ENCODE measurements around the gene STX2.
A peak's percentile ranks its signal among the peaks of the same experiment; 100 is the strongest.
"Not testable (repeated sequence)": the region's sequence is repeated elsewhere in the genome, so short reads cannot be mapped to it uniquely, and the experiment has no call there.

STX2 gene

GRCh38 chr12:130838951-130839769, at the start of gene STX2:
Gene STX2 (minus strand): TSS chr12:130839250. CDS start chr12:130839099, 151 bp downstream.
- DNase-seq, result peak; percentile 87

- DNase-seq, result not testable (repeated sequence)
Measured at GRCh38 chr12:130887190-130887589, 48.1 kb upstream of the STX2 start.

GRCh38 chr12:130881548-130881947, 42.5 kb upstream of the STX2 start:
- DNase-seq, result no peak

- no peak for DNase-seq
Measured at GRCh38 chr12:130881046-130881445, 42.0 kb upstream of the STX2 start.

- peak; percentile 16 for DNase-seq
Measured at GRCh38 chr12:130880411-130880885, 41.4 kb upstream of the STX2 start.

GRCh38 chr12:130879781-130880389, 40.8 kb upstream of the STX2 start:
- DNase-seq, result no peak

GRCh38 chr12:130879212-130879686, 40.2 kb upstream of the STX2 start:
- peak; percentile 30 for DNase-seq

GRCh38 chr12:130878193-130879185, 39.4 kb upstream of the STX2 start:
- peak; percentile 31 for DNase-seq

GRCh38 chr12:130877333-130877732, 38.3 kb upstream of the STX2 start:
- no peak for DNase-seq

- peak; percentile 29 for DNase-seq
Measured at GRCh38 chr12:130876758-130877157, 37.7 kb upstream of the STX2 start.

- DNase-seq, result no peak
Measured at GRCh38 chr12:130876297-130876696, 37.2 kb upstream of the STX2 start.

GRCh38 chr12:130875708-130876107, 36.7 kb upstream of the STX2 start:
- DNase-seq, result not testable (repeated sequence)

GRCh38 chr12:130875193-130875592, 36.1 kb upstream of the STX2 start:
- DNase-seq, result no peak

- DNase-seq, result no peak
Measured at GRCh38 chr12:130874696-130875095, 35.6 kb upstream of the STX2 start.

- no peak for DNase-seq
Measured at GRCh38 chr12:130873825-130874224, 34.8 kb upstream of the STX2 start.

- peak; percentile 39 for DNase-seq
Measured at GRCh38 chr12:130873106-130873795, 34.2 kb upstream of the STX2 start.

- peak; percentile 50 for DNase-seq
Measured at GRCh38 chr12:130872179-130873096, 33.4 kb upstream of the STX2 start.

- peak; percentile 93 for DNase-seq
Measured at GRCh38 chr12:130871286-130872178, 32.5 kb upstream of the STX2 start, which contains the start of gene RAN. Gene RAN (plus strand): TSS chr12:130872066. CDS start chr12:130872594, 528 bp downstream.

- peak; percentile 94 for DNase-seq
Measured at GRCh38 chr12:130870442-130871285, 31.6 kb upstream of the STX2 start.
